OCI-LY7 (cell line): ENCODE results near the gene SH2D3A.

Experiments
- EZH2phosphoT487 ChIP-seq: fragments of 200-600 bp; sonication (generic); IDR thresholded peaks from 2 replicates; pipeline ENCODE4 v1.6.1; 2018; ENCODE audit warnings: low read depth, borderline replicate concordance, mild to moderate bottlenecking, mixed run types, antibody characterized with exemption, low read length, moderate library complexity, mixed read lengths
- TF ChIP-seq, protein P1 (sequence below): fragments of 200-600 bp; sonication (generic); conservative IDR thresholded peaks from 2 replicates; pipeline ENCODE4 v1.5.1; 2014; ENCODE audit warnings: mild to moderate bottlenecking, antibody characterized with exemption, low read length, moderate library complexity, mixed read lengths

- TF ChIP-seq, protein P1, sequence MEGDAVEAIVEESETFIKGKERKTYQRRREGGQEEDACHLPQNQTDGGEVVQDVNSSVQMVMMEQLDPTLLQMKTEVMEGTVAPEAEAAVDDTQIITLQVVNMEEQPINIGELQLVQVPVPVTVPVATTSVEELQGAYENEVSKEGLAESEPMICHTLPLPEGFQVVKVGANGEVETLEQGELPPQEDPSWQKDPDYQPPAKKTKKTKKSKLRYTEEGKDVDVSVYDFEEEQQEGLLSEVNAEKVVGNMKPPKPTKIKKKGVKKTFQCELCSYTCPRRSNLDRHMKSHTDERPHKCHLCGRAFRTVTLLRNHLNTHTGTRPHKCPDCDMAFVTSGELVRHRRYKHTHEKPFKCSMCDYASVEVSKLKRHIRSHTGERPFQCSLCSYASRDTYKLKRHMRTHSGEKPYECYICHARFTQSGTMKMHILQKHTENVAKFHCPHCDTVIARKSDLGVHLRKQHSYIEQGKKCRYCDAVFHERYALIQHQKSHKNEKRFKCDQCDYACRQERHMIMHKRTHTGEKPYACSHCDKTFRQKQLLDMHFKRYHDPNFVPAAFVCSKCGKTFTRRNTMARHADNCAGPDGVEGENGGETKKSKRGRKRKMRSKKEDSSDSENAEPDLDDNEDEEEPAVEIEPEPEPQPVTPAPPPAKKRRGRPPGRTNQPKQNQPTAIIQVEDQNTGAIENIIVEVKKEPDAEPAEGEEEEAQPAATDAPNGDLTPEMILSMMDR, result no peak
- TF ChIP-seq EZH2phosphoT487, result no peak
Measured at GRCh38 chr19:6768236-6768785, 1.1 kb upstream of the SH2D3A start.
